Fibroblast of lung (primary cell): Measurements from ENCODE around the gene CELF2. TPM values are rescaled to one million over a fixed set of nuclear protein-coding genes. Genes with fewer than 3 reads are reported as not detected.

Source experiments
- DNase-seq, 2 donors: peaks; one replicate each; pipeline versions ENCODE4 v3.0.0 to v3.0.0-alpha.2; 2010; ENCODE audit warnings: low read depth in 2 of 2
- H2AFZ ChIP-seq: 2 replicates; pipeline ENCODE4 v1.5.1; 2012; ENCODE audit warnings: low read length, control low read depth, inconsistent platforms
- H3K27ac ChIP-seq: 2 replicates; pipeline ENCODE4 v1.5.1; 2011; ENCODE audit warnings: low read length, control low read depth; ENCODE audit not compliant: insufficient read depth
- H3K27me3 ChIP-seq: 2 replicates; pipeline ENCODE4 v1.5.1; 2011; ENCODE audit warnings: mild to moderate bottlenecking, low read length; ENCODE audit not compliant: control insufficient read depth, insufficient read depth
- H3K36me3 ChIP-seq: 2 replicates; pipeline ENCODE4 v1.5.1; 2011; ENCODE audit warnings: low read length; ENCODE audit not compliant: control insufficient read depth, insufficient read depth
- H3K4me1 ChIP-seq: 2 replicates; pipeline ENCODE4 v1.5.1; 2011; ENCODE audit warnings: low read length; ENCODE audit not compliant: control insufficient read depth, insufficient read depth; ENCODE audit errors: extremely low read depth
- H3K4me2 ChIP-seq: 2 replicates; pipeline ENCODE4 v1.5.1; 2011; ENCODE audit warnings: low read length, control low read depth; ENCODE audit not compliant: insufficient read depth; ENCODE audit errors: extremely low read depth
- H3K4me3 ChIP-seq, 4 experiments: fragments of 200-600 bp in 1 of 4; sonication (generic) in 1 of 4; replicated peaks in 1 of 4; 2 replicates each; pipeline ENCODE4 v1.5.1; 2011 to 2016; ENCODE audit warnings: low read length in 4 of 4, low read depth in 3 of 4, mild to moderate bottlenecking in 3 of 4, control low read depth in 2 of 4, inconsistent platforms in 1 of 4, mixed read lengths in 1 of 4; ENCODE audit not compliant: insufficient read depth in 1 of 4; ENCODE audit errors: control extremely low read depth in 1 of 4
- H3K79me2 ChIP-seq: 2 replicates; pipeline ENCODE4 v1.5.1; 2012; ENCODE audit warnings: mild to moderate bottlenecking, low read length, inconsistent platforms; ENCODE audit not compliant: control insufficient read depth, insufficient read depth
- H3K9ac ChIP-seq: 2 replicates; pipeline ENCODE4 v1.5.1; 2011; ENCODE audit warnings: mild to moderate bottlenecking, low read length, control low read depth; ENCODE audit not compliant: insufficient read depth
- H3K9me3 ChIP-seq: 2 replicates; pipeline ENCODE4 v1.5.1; 2012; ENCODE audit warnings: low read depth, low read length; ENCODE audit not compliant: control insufficient read depth, insufficient read depth
- H4K20me1 ChIP-seq: 2 replicates; pipeline ENCODE4 v1.5.1; 2011; ENCODE audit warnings: low read length; ENCODE audit not compliant: control insufficient read depth, insufficient read depth; ENCODE audit errors: extremely low read depth
- CTCF ChIP-seq, 2 donors: IDR thresholded peaks in 1 of 2; conservative IDR thresholded peaks in 1 of 2; 1 replicate in 1 of 2; 2 replicates in 1 of 2; pipeline ENCODE4 v1.5.1; 2011 to 2012; ENCODE audit warnings: low read length in 2 of 2, control low read depth in 1 of 2, inconsistent platforms in 1 of 2, low read depth in 1 of 2, mild to moderate bottlenecking in 1 of 2
- EZH2 ChIP-seq: IDR thresholded peaks from 2 replicates; pipeline ENCODE4 v1.5.1; 2012; ENCODE audit warnings: low read length, control low read depth, mild to moderate bottlenecking; ENCODE audit errors: missing control alignments
- polyA plus RNA-seq, 2 donors: library from polyadenylated mRNA; depleted of rRNA in 1 of 2; stranded (reverse) in 1 of 2; unstranded in 1 of 2; fragments of >200 nt; gene quantifications; 2 replicates each; pipeline ENCODE4 v1.2.1, GENCODE V29; 2011 to 2012; ENCODE audit warnings: missing spikeins in 1 of 2
- total RNA-seq: library from RNA; depleted of rRNA; stranded (reverse); fragments of >200 nt; gene quantifications from 2 replicates; pipeline ENCODE4 v1.2.1, GENCODE V29; 2014

CELF2 gene
- total and polyA plus RNA-seq, 2 donors (not counting 1 experiment from before 2014, with no cell fraction given), result 16.9 to 25.1 TPM

DNA sequence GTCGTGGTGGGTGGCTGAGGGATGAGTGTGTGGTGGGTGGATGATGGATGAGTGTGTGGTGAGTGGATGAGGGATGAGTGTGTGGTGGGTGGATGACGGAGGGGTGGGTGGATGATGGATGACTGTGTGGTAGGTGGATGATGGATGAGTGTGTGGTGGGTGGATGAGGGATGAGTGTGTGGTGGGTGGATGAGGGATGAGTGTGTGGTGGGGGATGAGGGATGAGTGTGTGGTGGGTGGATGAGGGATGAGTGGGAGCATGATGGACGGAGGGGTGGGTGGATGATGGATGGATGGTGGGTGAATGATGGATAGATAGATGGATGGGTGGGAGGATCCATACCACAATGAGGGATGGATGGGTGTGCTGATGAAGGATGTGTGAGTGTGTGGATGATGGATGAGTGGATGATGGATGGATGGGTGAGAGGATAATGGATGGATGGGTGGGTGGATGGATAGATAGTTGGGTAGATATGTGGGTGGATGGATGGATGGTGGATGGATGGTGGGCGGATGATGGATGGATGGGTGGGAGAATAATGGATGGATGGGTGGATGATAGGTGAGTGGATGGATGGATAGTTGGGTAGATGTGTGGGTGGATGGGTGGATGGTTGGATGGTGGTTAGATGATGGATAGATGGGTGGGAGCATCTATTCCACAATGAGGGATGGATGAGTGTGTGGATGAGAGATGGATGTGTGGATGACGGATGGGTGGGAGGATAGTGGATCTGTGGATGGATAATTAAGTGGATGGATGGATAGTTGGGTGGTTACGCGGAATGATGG lies 266.8 kb downstream of the CELF2 start:
- H3K27ac ChIP-seq, result no peak overlapping the region
- H3K36me3 ChIP-seq, result no peaks in the 10 kb centered on the region
- no peak overlapping the region for H3K9ac ChIP-seq
- H3K4me1 ChIP-seq, result no peaks in the 10 kb centered on the region
- TF ChIP-seq EZH2 (no peak), CTCF (conservative IDR thresholded peaks at IDR 0.05 in 1 of 2, IDR thresholded peaks at IDR 0.05 in 1 of 2; ENCODE audit: low read depth in 1 of 2, low read length in 2 of 2) (no peak)
- no peaks in the 10 kb centered on the region for H4K20me1 ChIP-seq
- H3K9me3 ChIP-seq, result no peaks in the 10 kb centered on the region
- H3K79me2 ChIP-seq, result no peaks in the 10 kb centered on the region
- H2AFZ ChIP-seq, result no peak overlapping the region
- no peak overlapping the region for H3K4me3 ChIP-seq
- peak in 1 of 2 donors; percentile 3 for DNase-seq
- no peak overlapping the region for H3K4me2 ChIP-seq
- H3K27me3 ChIP-seq, result no peaks in the 10 kb centered on the region

GRCh38 chr10:11285171-11285570 lies 267.5 kb downstream of the CELF2 start:
- Histone ChIP-seq H3K9me3 (no peaks in the 10 kb centered on the region), H2AFZ (no peak overlapping the region), H3K9ac (no peak overlapping the region), H4K20me1 (no peaks in the 10 kb centered on the region), H3K4me2 (no peak overlapping the region), H3K4me1 (no peaks in the 10 kb centered on the region), H3K27me3 (no peaks in the 10 kb centered on the region), H3K4me3 (no peak overlapping the region), H3K27ac (no peak overlapping the region), H3K79me2 (no peaks in the 10 kb centered on the region), H3K36me3 (no peaks in the 10 kb centered on the region)
- TF ChIP-seq EZH2, result no peak
- TF ChIP-seq CTCF (conservative IDR thresholded peaks at IDR 0.05 in 1 of 2, IDR thresholded peaks at IDR 0.05 in 1 of 2; ENCODE audit: low read depth in 1 of 2, low read length in 2 of 2), result peak in 1 of 2 donors; percentile 15
- DNase-seq, result no peak

GRCh38 chr10:11286261-11286852 lies 268.7 kb downstream of the CELF2 start:
- Histone ChIP-seq H3K36me3 (no peaks in the 10 kb centered on the region), H4K20me1 (no peaks in the 10 kb centered on the region), H3K4me3 (no peak overlapping the region), H3K27ac (no peak overlapping the region), H3K4me2 (no peak overlapping the region), H3K79me2 (no peaks in the 10 kb centered on the region), H3K9me3 (no peaks in the 10 kb centered on the region), H3K4me1 (no peaks in the 10 kb centered on the region), H2AFZ (no peak overlapping the region), H3K9ac (no peak overlapping the region), H3K27me3 (no peaks in the 10 kb centered on the region)
- DNase-seq, result no peak
- no peak for TF ChIP-seq CTCF (conservative IDR thresholded peaks at IDR 0.05 in 1 of 2, IDR thresholded peaks at IDR 0.05 in 1 of 2; ENCODE audit: low read depth in 1 of 2, low read length in 2 of 2)
- TF ChIP-seq EZH2, result no peak
